ENCODE measurements around the gene HHAT.

Gene HHAT

DNA sequence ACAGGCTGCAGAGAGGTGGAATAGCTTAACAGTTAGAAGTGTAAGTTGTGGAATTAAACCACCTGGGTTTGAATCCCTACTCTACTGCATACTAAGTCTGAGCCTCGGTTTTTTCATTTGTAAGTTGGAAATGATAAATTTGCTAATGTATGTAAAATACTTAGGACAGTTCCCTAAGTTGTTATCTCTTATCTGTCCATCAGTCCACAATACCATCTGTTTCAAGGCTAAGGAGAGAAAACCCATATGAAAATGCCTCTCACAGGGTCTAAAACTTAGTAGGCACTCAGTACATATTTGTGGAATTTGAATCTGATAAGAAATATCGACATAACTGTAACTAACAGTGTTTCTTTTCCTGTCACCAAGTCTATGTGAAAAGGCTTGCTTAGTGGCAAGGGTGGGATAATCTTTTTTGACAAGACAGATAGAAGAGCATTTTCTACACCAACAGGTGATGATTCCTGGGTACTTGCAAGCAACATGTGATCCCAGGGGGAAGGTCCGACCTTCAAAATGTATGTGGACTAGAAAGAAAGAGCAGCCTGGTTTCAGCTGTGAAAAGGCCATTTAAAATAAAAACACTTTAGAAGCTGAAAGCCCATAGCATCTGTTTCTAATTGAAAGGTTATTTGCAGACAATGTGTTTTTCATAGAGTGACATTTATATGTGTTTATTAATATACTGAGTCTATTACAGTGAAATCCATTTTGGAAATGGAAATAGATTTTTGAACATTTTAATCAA is 202.9 kb downstream of the HHAT start:
- peaks cover 13% of the 10 kb centered on the region for H3K4me1 ChIP-seq (ENCODE audit: insufficient read depth, low read length, poor library complexity, severe bottlenecking)

DNA sequence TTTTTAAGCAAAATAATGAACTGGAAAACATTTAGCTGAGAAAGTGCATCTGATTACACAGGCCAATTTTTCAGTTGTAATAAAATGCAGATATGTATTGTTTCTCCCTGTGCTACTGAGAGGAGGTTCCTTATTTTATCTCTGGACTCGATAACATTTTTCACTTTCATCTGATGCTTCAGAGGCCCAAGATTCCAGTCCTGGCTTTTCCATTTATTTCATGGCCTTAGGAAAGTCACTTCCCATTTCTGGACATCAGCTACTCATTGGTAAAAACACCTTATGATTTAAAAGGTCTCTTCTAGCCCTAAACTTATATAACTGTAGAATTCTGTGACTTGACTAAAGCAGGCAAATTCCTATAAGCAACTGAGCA is 203.5 kb downstream of the HHAT start:
- no peaks in the 10 kb centered on the region for H3F3A ChIP-seq (ENCODE audit: low read depth)
- H3K9me2 ChIP-seq (replicated peaks; ENCODE audit: low read depth, low read length), result no peaks in the 10 kb centered on the region
- no peak overlapping the region for H2AFZ ChIP-seq (ENCODE audit: low read length)
- H3K36me3 ChIP-seq (ENCODE audit: insufficient read depth, low read length), result no peaks in the 10 kb centered on the region
- peaks cover 7% of the 10 kb centered on the region for H3K4me1 ChIP-seq (ENCODE audit: insufficient read depth, low read length, poor library complexity, severe bottlenecking)
- H3K79me2 ChIP-seq (ENCODE audit: insufficient read depth, low read length), result no peaks in the 10 kb centered on the region
- H3K9me3 ChIP-seq (ENCODE audit: insufficient read depth, low read depth, low read length), result no peaks in the 10 kb centered on the region
- no peaks in the 10 kb centered on the region for H3K27me3 ChIP-seq (ENCODE audit: insufficient read depth, low read length, poor library complexity, severe bottlenecking)
- H3K4me3 ChIP-seq (ENCODE audit: low read length, poor library complexity, severe bottlenecking), result no peak overlapping the region
- H4K20me1 ChIP-seq (ENCODE audit: insufficient read depth, low read length, poor library complexity, severe bottlenecking), result no peaks in the 10 kb centered on the region
- no peak overlapping the region for H3K4me2 ChIP-seq (ENCODE audit: low read depth, low read length, poor library complexity, severe bottlenecking)
- TF ChIP-seq, protein P1, sequence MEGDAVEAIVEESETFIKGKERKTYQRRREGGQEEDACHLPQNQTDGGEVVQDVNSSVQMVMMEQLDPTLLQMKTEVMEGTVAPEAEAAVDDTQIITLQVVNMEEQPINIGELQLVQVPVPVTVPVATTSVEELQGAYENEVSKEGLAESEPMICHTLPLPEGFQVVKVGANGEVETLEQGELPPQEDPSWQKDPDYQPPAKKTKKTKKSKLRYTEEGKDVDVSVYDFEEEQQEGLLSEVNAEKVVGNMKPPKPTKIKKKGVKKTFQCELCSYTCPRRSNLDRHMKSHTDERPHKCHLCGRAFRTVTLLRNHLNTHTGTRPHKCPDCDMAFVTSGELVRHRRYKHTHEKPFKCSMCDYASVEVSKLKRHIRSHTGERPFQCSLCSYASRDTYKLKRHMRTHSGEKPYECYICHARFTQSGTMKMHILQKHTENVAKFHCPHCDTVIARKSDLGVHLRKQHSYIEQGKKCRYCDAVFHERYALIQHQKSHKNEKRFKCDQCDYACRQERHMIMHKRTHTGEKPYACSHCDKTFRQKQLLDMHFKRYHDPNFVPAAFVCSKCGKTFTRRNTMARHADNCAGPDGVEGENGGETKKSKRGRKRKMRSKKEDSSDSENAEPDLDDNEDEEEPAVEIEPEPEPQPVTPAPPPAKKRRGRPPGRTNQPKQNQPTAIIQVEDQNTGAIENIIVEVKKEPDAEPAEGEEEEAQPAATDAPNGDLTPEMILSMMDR (conservative IDR thresholded peaks at IDR 0.05; ENCODE audit: low read length), result no peak
- no peak for TF ChIP-seq EZH2phosphoT487 (IDR thresholded peaks at IDR 0.05; ENCODE audit: borderline replicate concordance)
- no peak overlapping the region for H3K9ac ChIP-seq (ENCODE audit: low read depth, low read length, poor library complexity, severe bottlenecking)

More for the DNA sequence above, 202.9 kb downstream of the HHAT start:
- H3K9me3 ChIP-seq (ENCODE audit: insufficient read depth, low read depth, low read length), result no peaks in the 10 kb centered on the region
- no peaks in the 10 kb centered on the region for H3K79me2 ChIP-seq (ENCODE audit: insufficient read depth, low read length)
- H3K4me2 ChIP-seq (ENCODE audit: low read depth, low read length, poor library complexity, severe bottlenecking), result no peak overlapping the region
- H2AFZ ChIP-seq (ENCODE audit: low read length), result no peak overlapping the region
- no peak overlapping the region for H3K4me3 ChIP-seq (ENCODE audit: low read length, poor library complexity, severe bottlenecking)
- no peaks in the 10 kb centered on the region for H3K9me2 ChIP-seq (replicated peaks; ENCODE audit: low read depth, low read length)
- no peak overlapping the region for H3K9ac ChIP-seq (ENCODE audit: low read depth, low read length, poor library complexity, severe bottlenecking)
- no peaks in the 10 kb centered on the region for H4K20me1 ChIP-seq (ENCODE audit: insufficient read depth, low read length, poor library complexity, severe bottlenecking)
- no peaks in the 10 kb centered on the region for H3K27me3 ChIP-seq (ENCODE audit: insufficient read depth, low read length, poor library complexity, severe bottlenecking)
- H3K36me3 ChIP-seq (ENCODE audit: insufficient read depth, low read length), result no peaks in the 10 kb centered on the region
- TF ChIP-seq, protein P1 (conservative IDR thresholded peaks at IDR 0.05; ENCODE audit: low read length), result no peak
- no peak for TF ChIP-seq EZH2phosphoT487 (IDR thresholded peaks at IDR 0.05; ENCODE audit: borderline replicate concordance)
- H3F3A ChIP-seq (ENCODE audit: low read depth), result no peaks in the 10 kb centered on the region

DNA sequence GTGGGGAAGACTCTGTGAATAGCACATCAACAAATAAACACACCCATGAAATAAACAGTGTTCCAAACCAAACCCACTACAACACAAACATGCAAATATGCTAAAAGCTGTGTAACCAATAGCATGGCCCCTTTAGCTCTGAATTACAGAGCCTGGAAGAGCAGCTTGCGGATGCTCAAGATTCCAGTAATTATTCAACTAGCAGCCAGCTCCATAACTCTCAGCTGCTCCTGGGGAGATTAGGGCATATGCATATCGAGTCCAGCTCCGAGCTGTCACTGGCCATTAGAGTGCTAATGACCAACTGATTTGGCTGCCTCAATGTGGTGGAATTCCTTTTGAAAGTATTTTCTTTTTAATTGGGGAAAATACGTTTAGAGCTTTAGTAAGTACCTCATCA is 207.1 kb downstream of the HHAT start:
- Histone ChIP-seq H3K79me2 (ENCODE audit: insufficient read depth, low read length) (no peaks in the 10 kb centered on the region), H2AFZ (ENCODE audit: low read length) (no peak overlapping the region), H3K4me1 (ENCODE audit: insufficient read depth, low read length, poor library complexity, severe bottlenecking) (peaks cover 5% of the 10 kb centered on the region), H3K9ac (ENCODE audit: low read depth, low read length, poor library complexity, severe bottlenecking) (no peak overlapping the region), H4K20me1 (ENCODE audit: insufficient read depth, low read length, poor library complexity, severe bottlenecking) (no peaks in the 10 kb centered on the region), H3K9me3 (ENCODE audit: insufficient read depth, low read depth, low read length) (no peaks in the 10 kb centered on the region), H3K9me2 (replicated peaks; ENCODE audit: low read depth, low read length) (no peaks in the 10 kb centered on the region), H3K4me3 (ENCODE audit: low read length, poor library complexity, severe bottlenecking) (no peak overlapping the region), H3K4me2 (ENCODE audit: low read depth, low read length, poor library complexity, severe bottlenecking) (no peak overlapping the region), H3K27me3 (ENCODE audit: insufficient read depth, low read length, poor library complexity, severe bottlenecking) (no peaks in the 10 kb centered on the region), H3F3A (ENCODE audit: low read depth) (no peaks in the 10 kb centered on the region), H3K36me3 (ENCODE audit: insufficient read depth, low read length) (no peaks in the 10 kb centered on the region)
- TF ChIP-seq EZH2phosphoT487 (IDR thresholded peaks at IDR 0.05; ENCODE audit: borderline replicate concordance), result no peak
- TF ChIP-seq, protein P1 (conservative IDR thresholded peaks at IDR 0.05; ENCODE audit: low read length), result no peak

Data from Loucy (cell line).